ENCODE data around the gene ZNF302.

DNA sequence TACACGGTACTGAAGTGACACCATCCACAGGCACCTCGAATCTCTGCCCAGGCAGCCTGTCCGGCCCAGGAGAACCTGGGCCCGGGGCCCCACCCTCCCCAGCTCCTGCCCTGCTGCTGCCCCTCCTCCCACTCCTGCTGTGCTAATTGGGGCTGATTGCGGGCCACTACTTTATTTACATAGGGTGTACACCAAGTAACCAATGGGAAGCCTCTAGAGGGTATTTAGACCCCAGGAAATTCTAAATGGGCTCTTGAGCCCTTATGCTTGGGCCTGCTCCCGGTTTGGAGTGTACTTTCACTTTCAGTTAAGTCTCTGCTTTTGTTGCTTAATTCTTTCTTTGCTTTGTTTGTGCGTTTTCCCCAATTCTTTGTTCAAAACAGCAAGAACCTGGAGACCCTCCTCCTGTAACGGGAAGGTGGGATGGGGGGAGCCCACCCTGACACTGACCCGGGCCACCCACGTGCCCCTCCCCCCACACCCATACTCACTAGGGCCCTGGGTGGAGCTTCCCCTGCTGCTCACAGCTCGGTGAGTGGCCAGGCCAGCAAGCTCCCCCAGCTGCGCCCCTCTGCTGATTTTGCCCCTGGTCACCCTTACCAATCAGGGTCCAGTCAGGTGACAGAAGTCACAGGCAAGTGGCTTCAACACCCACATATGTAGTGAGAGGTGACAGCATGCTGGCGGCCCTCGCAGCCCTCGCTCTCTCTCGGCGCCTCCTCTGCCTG is 10.0 kb upstream of the ZNF302 start:
- no peak for TF ChIP-seq EZH2 (IDR thresholded peaks at IDR 0.05; ENCODE audit: low read depth)
- TF ChIP-seq CTCF (conservative IDR thresholded peaks at IDR 0.05) = no peak
